Renal cortex interstitium (tissue), 11 donors: Measurements from ENCODE around the gene JAK3. TPM values are rescaled to one million over a fixed set of nuclear protein-coding genes. Genes with fewer than 3 reads are reported as not detected.
"Not testable (repeated sequence)": the region's sequence is repeated elsewhere in the genome, so short reads cannot be mapped to it uniquely, and the experiment has no call there.

Source experiments
- DNase-seq, 11 donors: peaks; one replicate each; pipeline ENCODE4 v3.0.0-alpha.2; 2013; ENCODE audit warnings: low read depth in 9 of 11, low spot score in 4 of 11; ENCODE audit errors: extremely low read depth in 1 of 11
- polyA plus RNA-seq, 3 donors: library from polyadenylated mRNA; unstranded; fragments of 120-200 nt; gene quantifications; one replicate each; pipeline ENCODE4 v1.2.1, GENCODE V29; 2013; ENCODE audit not compliant: insufficient read length in 3 of 3

JAK3 gene
- polyA plus RNA-seq, 3 donors: 3.2 to 4.5 (median 3.3) TPM

DNA sequence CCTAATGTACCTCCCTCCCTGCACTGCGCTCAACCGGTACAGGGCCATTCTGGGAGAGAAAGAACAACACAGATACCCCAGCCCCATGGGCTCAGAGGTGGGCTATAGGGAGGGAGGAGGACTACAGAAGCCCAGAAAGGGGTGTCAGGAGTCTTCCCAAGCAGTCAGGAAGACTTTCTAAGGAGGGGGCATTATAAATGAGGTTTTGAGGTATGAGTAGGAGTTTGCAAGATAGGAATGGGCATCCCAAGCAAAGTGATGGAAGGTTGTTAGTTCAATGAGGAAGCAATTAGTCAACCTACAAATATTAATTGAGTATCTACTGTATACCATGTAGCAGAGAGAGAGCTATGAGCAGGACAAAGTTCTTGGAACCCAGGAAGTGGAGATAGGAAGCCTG, 59.1 kb downstream of the JAK3 start:
- DNase-seq: no peak

DNA sequence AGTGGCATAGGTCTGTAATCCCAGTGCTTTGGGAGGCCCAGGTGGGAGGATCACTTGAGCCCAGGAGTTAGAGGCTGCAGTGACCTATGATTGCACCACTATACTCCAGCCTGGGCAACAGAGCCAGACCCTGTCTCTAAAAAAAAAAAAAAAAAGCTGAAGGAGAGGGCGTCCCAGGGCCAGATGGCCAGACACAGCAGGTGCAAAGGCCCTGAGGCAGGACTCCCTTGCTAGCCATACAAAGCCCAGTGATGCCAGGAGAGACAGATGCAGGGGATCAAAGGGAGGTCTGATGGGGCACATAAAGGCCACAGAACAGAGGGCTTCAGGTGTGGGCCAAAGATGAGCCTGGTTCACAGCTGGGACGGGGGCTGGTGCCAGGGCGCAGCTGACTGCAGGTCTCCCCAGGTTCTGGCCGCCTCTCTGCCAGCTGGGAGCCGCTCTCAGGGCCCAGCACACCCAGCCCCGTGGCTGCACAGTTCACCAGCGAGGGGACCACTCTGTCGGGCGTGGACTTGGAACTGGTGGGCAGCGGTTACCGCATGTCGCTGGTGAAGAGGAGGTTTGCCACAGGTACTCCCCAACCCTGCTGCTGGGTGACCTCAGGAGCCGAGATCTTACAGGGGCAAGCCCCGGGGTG, 60.4 kb downstream of the JAK3 start:
- no peak for DNase-seq

DNA sequence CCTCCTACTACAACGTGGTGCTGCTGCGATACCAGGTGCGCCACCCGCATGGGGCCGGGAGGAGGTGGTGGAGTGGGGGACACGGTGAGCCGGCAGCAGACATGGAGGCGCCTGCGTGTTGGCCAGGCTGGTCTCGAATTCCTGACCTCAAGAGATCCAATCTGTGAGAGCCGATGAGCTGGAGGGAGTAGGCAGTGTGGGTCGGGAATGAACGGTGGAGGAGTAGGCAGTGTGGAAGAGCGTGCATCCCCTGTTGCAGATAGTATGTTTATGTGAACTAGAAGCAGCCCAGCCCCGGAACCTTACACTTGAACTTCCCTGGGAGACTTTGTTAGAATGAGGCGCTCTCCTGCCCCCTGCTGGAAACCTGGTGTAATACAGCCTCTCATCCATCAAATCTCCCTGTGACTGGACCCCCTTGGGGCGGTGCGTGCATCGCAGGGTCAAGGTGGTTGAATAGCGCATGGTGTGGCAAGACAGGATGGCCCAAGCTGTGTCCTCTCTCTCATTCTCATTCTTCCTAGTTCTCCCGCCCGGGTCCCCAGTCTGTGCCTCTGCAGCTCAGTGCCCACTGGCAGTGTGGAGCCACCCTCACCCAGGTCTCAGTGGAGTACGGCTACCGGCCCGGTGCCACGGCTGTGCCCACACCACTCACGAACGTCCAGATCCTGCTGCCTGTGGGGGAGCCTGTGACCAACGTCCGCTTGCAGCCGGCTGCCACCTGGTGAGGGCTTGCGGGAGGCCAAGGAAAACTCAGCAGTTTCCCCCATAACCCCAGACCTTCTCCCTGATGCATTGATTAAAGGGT, 63.4 kb downstream of the JAK3 start:
- peak in 6 of 11 donors; percentile 63 to 74 (median 71) for DNase-seq

DNA sequence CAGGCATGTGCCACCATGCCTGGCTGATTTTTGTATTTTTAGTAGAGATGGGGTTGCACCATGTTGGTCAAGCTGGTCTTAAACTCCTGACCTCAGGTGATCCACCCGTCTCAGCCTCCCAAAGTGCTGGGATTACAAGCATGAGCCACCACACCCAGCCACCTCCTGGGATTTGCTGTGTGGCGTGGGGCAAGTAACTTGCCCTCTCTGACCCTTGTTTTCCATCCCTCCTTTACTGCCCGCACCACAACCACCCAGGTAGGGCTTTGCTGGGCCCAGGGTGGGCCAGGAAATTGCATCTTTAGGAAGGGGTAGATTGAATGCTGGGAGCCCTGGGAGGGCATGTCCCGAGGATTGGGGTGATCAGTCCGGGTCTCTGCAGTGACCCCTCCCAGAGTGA, 64.1 kb downstream of the JAK3 start:
- DNase-seq: not testable (repeated sequence)

DNA sequence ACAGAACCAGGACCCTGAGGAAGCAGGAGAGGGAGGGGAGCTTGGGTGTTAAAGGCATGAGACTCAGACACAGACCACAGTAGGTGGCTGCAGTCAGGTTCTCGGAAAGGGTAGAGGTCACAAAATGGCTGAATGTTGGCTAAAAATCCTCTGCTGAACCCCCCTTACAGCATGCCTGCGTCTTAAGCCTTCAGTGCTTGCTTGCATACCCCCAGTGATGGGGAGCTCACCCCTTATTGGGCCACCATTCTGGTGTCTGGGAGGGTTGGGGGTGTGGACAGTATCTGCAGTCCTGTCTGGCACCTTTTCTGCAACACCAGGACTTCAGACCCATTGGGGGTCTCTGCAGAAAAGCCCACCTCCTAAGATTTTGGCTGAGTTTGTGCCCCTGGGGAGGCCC, 67.0 kb downstream of the JAK3 start:
- no peak for DNase-seq

DNA sequence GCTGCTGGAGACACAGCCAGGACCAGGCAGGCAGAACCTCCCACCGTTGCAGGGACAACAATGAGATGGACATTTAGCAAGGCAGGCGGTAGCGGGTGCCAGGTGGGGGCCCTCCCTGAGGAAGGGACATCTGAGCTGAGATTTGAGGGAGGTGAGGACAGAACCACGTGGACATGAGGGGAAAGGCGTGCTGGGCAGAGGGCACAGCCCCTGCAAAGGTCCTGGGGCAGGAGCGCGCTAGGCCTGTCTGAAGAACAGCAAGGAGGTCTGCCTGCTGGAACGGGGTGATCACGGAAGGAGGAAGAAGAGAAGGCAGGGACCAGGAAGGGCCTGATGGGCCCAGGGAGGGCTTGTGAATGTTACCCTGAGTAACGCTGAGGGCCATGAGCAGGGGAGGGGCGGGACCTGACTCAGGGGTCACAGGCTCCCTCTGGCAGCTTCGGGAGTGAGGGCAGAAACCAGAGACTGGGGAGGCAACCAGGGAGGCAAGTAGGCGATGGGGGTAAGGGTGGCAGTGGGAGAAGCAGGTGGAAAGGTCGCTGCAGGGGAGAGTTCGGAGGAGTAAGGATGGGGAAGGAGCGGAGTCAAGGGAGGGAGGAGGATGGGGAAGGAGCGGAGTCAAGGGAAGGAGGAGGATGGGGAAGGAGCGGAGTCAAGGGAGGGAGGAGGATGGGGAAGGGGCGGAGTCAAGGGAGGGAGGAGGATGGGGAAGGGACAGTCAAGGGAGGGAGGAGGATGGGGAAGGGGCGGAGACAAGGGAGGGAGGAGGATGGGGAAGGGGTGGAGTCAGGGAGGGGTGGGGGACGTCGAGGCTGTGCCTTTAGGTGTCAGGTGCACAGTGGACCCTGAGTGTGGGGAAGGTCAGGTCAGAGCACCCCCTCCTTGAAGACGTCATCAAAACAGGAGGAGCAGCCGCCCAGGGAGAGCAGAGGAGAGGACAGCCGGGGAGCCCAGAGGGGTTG, 68.5 kb downstream of the JAK3 start:
- no peak for DNase-seq

DNA sequence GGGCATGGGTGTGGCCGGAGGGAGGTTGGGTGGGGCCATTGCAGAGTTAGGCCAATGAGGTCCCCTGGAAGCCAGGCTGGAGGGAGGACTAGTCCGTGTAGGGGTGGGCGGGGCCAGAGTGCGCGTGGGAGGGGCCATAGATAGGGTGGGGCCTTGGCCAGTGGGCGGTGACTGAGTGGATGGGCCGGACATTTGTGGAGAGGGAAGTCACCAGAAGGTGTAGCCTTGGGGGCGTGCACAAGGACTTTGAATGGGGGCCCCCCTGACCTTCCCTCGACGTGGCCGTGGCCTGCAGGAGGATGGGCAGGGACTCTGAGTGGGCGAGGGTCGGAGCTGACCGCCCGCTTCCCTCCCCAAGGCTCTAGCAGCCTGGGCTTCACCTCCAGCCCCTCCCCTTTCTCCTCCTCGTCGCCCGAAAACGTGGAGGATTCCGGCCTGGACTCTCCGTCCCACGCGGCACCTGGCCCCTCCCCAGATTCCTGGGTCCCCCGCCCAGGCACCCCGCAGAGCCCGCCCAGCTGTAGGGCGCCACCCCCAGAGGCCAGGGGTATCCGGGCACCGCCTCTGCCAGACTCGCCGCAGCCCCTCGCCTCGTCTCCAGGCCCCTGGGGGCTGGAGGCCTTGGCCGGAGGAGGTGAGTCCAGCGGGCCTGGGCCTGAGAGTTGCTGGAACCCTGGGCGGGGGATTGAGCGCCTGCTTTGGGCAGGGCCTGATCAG, 69.4 kb downstream of the JAK3 start:
- DNase-seq: no peak

DNA sequence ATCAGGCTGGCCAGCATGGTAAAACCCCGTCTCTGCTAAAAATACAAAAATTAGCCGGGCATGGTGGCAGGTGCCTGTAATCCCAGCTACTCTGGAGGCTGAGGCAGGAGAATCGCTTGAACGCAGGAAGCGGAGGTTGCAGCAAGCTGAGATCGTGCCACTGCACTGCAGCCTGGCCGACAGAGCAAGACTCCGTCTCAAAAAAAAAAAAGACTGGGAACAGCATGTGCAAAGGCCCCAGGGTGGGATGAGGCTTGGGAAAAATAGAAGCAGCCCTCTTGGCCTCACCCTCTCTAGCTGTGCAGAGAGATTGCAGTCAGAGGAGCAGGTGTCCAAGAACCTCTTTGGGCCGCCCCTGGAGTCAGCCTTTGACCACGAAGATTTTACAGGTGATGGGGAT, 69.9 kb downstream of the JAK3 start:
- not testable (repeated sequence) for DNase-seq

DNA sequence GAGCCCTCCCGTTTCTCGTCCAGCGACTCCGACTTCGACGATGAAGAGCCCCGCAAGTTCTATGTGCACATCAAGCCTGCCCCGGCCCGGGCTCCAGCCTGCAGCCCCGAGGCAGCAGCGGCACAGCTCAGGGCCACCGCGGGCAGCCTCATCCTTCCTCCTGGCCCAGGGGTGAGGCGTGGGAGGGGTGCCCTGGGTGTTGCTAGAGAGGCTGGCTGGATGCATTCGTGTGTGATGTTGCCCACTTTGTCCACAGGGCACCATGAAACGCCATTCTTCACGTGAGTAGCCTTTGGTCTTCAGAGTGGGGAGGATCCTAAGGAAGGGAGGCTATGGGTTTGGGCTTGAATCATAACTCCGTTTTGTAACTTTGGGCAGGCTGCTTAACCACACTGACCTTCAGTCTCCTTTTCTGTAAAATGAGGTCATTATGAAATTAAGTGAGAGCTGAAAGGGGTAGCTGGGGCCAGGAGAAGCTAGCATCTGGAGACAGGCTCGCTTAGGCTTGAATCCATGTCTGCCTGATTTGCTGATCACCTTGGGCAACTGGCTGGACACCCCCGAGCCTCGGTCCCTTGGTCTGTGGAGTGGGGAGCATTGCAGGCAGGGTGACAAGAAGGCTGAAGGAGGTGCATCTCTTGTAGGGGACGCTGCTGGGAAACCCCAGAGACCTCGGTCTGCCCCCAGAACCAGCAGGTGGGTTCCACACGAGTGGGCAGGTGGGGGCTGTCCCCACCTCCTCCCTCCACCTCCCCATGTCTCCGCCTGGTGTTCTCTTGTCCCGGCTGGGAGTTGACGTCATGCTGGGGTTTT, 71.6 kb downstream of the JAK3 start:
- no peak for DNase-seq

DNA sequence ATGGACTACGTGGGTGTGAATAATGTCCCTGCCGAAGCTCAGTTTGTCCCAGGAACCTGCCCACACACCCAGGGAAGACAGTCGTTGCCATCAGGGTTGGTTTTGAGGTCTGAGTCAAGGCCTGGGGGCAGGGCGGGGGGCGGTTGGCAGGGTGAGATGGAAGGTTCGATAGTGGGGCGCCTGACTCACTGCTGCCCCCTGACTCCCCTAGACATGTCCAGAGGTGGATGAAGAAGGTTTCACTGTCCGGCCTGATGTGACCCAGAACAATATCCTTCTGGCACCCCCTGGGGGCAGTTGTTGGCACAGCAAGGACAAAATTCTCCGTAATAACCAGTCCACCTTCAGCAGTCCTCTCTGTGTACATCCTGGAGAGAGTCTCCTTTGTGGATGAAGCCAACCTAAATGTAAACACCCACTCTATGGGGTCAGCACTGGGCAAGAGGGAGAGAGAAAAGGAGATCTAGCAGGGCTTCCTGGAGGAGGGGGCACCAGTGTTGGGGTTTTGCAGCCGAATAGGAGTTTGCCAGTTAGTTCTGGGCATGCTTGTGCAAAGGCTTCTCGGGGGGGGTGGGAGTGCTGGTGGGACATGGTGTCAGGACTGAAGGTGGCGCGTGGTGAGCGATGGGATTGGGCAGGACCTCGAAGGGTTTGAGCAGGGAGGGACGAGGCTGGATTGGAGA, 72.4 kb downstream of the JAK3 start:
- DNase-seq: no peak

Other genes with a start within 250 kb of the JAK3 start
- under 1 TPM; 0.18 to 0.26 (median 0.19) TPM for gene UNC13A, start 159.6 kb downstream of the JAK3 start, polyA plus RNA-seq
- gene MAP1S, start 128.5 kb downstream of the JAK3 start, polyA plus RNA-seq: 10 to 100 TPM; 33.9 to 40.7 (median 39.4) TPM
- 1 to 10 TPM; 2.2 to 3.1 (median 2.4) TPM for gene FCHO1, start 96.5 kb downstream of the JAK3 start, polyA plus RNA-seq
- gene B3GNT3, start 52.8 kb downstream of the JAK3 start, polyA plus RNA-seq: 1 to 10 TPM; 7.3 to 8.8 (median 7.4) TPM
- gene INSL3, start 26.5 kb downstream of the JAK3 start, polyA plus RNA-seq: under 1 TPM; 0.25 to 0.75 (median 0.61) TPM
- gene RPL18A, start 11.9 kb upstream of the JAK3 start, polyA plus RNA-seq: 1,000 to 10,000 TPM in 2 of 3 donors, 100 to 1,000 TPM in 1; 861 to 1,272 (median 1,083) TPM
- under 1 TPM; 0.05 to 0.07 (median 0.06) TPM for gene SLC5A5, start 24.0 kb upstream of the JAK3 start, polyA plus RNA-seq
- gene CCDC124, start 85.0 kb upstream of the JAK3 start, polyA plus RNA-seq: 10 to 100 TPM; 46.5 to 87.2 (median 70.7) TPM
- 1 to 10 TPM; 4.8 to 8.4 (median 5.7) TPM for gene KCNN1, start 119.1 kb upstream of the JAK3 start, polyA plus RNA-seq
- gene ARRDC2, start 160.2 kb upstream of the JAK3 start, polyA plus RNA-seq: 1 to 10 TPM; 3.4 to 7.5 (median 3.8) TPM
- gene IL12RB1, start 239.0 kb upstream of the JAK3 start, polyA plus RNA-seq: under 1 TPM; 0.16 to 0.44 (median 0.23) TPM
- 1 to 10 TPM; 4.6 to 9.2 (median 5.5) TPM for gene MAST3, start 249.8 kb upstream of the JAK3 start, polyA plus RNA-seq